Dermis lymphatic vessel endothelial cell (primary cell): ENCODE data around the gene LIN7B. TPM values are rescaled to one million over a fixed set of nuclear protein-coding genes. Genes with fewer than 3 reads are reported as not detected.

ENCODE experiments used
- total RNA-seq: library from RNA; depleted of rRNA; stranded (reverse); fragments of >200 nt; gene quantifications from 2 replicates; pipeline ENCODE4 v1.2.1, GENCODE V29; 2014

The LIN7B gene
- 1.2 and 2.8 TPM in 2 replicates for total RNA-seq

DNA sequence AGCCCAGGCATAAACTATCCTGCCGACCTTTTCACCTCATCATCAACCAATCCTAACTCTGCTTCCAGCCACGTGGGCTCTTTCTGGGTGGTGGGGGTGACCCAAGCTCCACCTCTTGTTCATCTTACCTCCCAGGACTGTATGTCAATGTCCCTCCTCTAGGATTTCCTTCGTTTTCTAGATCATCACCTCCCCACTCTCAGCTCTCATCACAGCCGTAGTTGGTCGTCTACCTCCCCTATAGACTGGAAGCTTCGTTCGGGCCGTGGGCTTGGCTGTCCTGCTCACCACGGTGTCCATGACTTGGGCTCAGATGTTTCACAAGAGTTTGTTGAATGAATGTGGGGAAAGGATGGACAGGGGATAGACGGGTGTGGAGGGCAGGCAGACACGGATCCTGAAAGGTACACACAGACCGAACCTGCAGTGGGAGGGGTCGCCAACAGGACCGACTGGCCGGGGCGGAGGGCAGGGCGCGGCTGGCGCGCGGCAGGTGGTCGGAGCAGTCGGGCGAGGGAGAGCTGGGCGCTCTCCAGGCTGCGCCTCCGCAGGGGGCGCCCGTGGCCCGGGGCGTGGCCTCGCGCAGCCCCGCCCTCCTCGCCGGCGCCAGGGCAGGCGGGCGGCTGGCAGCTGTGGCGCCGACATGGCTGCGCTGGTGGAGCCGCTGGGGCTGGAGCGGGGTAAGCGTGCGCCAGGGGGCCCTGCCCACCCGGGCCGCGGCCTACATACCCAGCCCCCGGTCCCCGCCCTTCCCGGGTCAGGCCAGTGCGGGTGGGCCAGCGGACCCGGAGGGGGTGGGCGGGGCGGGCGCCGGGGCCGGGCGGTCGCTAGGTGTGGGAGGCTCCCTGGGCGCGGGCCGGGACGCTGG, at the start of gene LIN7B:
Gene LIN7B (plus strand): TSS at position 609 of the 868 bp plus-strand sequence. CDS start 35 bp downstream, at position 644.

GRCh38 chr19:49064768-49065611, 49.2 kb upstream of the LIN7B start, which contains the start of gene NTF4:
Gene NTF4 (minus strand): TSS chr19:49064818. CDS start chr19:49061997, 2,821 bp downstream.

GRCh38 chr19:49085020-49085867, 28.9 kb upstream of the LIN7B start, which contains the start of gene SNRNP70:
Gene SNRNP70 (plus strand): TSS chr19:49085451. CDS start chr19:49086415, 964 bp downstream.

GRCh38 chr19:49118565-49119410, 4.6 kb downstream of the LIN7B start, which contains the start of gene C19orf73:
Gene C19orf73 (minus strand): TSS chr19:49119143. CDS start chr19:49119022, 121 bp downstream.

GRCh38 chr19:49119411-49120324, 5.5 kb downstream of the LIN7B start, which contains the start of gene PPFIA3:
Gene PPFIA3 (plus strand): TSS chr19:49119544. CDS start chr19:49127874, 8,330 bp downstream.

DNA sequence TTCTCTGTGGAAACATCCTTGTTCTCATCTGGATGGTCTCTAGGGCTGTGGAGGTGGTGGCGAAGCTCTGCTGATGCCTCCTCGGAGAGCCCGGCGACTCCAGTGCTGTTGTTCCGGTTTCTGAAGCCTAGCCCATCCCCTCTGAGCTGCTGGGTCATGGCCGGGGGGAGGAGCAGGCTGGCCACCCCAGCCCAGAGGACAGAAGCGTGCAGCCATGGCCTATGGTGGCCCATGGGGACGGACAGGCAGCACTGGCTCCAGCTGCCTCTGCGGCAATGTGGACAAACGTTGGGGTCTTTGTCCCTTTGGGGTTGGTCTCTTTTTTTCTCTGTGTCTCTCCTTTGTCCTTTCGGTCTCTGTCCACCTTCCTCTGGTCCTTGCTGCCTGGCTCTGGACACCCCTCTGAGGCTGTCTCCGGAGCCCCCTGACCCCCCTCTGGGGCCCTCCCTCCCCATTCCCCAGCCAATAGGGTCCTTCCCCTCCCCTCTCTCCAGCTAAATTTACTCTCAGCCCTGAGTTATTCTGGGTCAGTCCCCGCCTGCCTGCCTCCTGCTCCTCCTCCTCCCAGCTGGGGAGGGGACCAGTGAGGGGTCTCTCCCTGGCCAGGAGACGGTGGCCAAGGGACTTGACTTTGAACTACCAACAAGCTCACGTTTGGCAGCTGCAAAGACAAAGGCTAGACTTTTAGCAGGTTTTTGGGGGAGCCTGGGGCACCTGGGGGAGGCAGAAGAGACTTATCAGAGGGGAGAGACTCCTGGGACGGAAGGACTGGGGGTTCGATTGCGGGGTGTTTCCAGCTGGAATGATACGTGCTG, 41.0 kb downstream of the LIN7B start, which contains the start of gene HRC:
Gene HRC (minus strand): TSS at position 392 of the 815 bp plus-strand sequence. CDS start 159 bp downstream, at position 233.

DNA sequence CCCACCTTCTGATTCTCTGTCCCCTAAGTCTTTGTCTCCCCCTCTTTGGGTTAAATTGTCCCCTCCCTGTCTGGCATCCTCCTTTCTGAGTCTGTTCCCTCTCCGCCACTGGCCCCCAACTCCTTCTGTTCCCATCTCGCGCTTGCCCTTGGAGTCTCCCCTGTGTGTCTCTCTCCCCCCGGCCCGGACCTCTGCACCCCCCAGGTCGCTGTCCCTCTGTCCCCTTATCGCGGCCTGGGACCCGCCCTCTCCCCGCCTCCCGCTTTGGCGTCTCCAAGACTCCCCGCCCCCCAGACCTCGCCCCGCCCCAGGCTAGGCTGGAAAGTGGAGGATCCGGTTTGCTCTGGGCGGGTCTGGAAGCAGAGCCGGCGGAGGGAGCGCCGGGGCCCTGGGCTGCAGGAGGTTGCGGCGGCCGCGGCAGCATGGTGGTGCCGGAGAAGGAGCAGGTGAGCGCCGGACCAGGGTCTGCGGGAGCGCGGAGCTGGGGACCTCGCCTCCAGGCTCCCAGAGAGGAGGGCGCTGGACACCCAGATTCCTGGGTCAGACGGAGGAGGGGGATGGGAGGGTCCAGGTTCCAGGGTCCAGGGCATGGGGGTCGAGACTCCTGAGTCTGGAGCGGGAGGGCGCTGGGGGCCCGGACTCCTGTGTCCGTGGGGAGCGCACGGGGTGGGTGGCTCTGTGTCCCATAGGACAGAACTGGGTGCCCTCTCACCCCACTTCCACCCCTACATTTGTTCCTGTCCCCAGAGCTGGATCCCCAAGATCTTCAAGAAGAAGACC, 43.5 kb downstream of the LIN7B start, which contains the start of gene TRPM4:
Gene TRPM4 (plus strand): TSS at position 348 of the 780 bp plus-strand sequence. CDS start 75 bp downstream, at position 423.

Other genes with a start within 250 kb of the LIN7B start
- gene PLEKHA4, start 245.8 kb upstream of the LIN7B start, total RNA-seq, result 5.3 and 7.6 TPM in 2 replicates
- 34.9 and 52.9 TPM in 2 replicates for gene PPP1R15A, start 241.9 kb upstream of the LIN7B start, total RNA-seq
- gene TULP2, start 215.6 kb upstream of the LIN7B start, total RNA-seq, result 0.09 and 0.11 TPM in 2 replicates
- gene NUCB1, start 214.1 kb upstream of the LIN7B start, total RNA-seq, result 142 and 143 TPM in 2 replicates
- not detected in 2 replicates for gene DHDH, start 180.7 kb upstream of the LIN7B start, total RNA-seq
- gene BAX, start 159.5 kb upstream of the LIN7B start, total RNA-seq, result 71.3 and 87.3 TPM in 2 replicates
- 786 and 994 TPM in 2 replicates for gene FTL, start 149.1 kb upstream of the LIN7B start, total RNA-seq
- 13.4 and 13.8 TPM in 2 replicates for gene GYS1, start 121.1 kb upstream of the LIN7B start, total RNA-seq
- gene RUVBL2, start 120.5 kb upstream of the LIN7B start, total RNA-seq, result 106 and 141 TPM in 2 replicates
- 0.17 and 0.22 TPM in 2 replicates for gene LHB, start 97.3 kb upstream of the LIN7B start, total RNA-seq
- gene CGB3, start 90.0 kb upstream of the LIN7B start, total RNA-seq, result not detected in 2 replicates
- gene CGB2, start 82.5 kb upstream of the LIN7B start, total RNA-seq, result not detected in 2 replicates
- gene CGB1, start 77.5 kb upstream of the LIN7B start, total RNA-seq, result not detected in 2 replicates
- gene CGB5, start 70.5 kb upstream of the LIN7B start, total RNA-seq, result not detected in 2 replicates
- not detected in 2 replicates for gene CGB8, start 65.3 kb upstream of the LIN7B start, total RNA-seq
- gene CGB7, start 56.6 kb upstream of the LIN7B start, total RNA-seq, result not detected in 2 replicates
- gene NTF4, start 49.6 kb upstream of the LIN7B start, total RNA-seq, result not detected in 2 replicates
- gene KCNA7, start 41.7 kb upstream of the LIN7B start, total RNA-seq, result under 0.01 TPM in 1 of 2 replicates, not detected in the other
- 149 and 151 TPM in 2 replicates for gene SNRNP70, start 28.9 kb upstream of the LIN7B start, total RNA-seq
- gene C19orf73, start 4.8 kb downstream of the LIN7B start, total RNA-seq, result 0.43 TPM in 2 replicates
- gene PPFIA3, start 5.2 kb downstream of the LIN7B start, total RNA-seq, result 6.6 and 8.0 TPM in 2 replicates
- gene HRC, start 41.0 kb downstream of the LIN7B start, total RNA-seq, result under 0.01 TPM in 1 of 2 replicates, not detected in the other
- 16.2 and 17.2 TPM in 2 replicates for gene TRPM4, start 43.4 kb downstream of the LIN7B start, total RNA-seq
- gene SLC6A16, start 210.8 kb downstream of the LIN7B start, total RNA-seq, result 0.43 and 0.52 TPM in 2 replicates
- gene CD37, start 221.0 kb downstream of the LIN7B start, total RNA-seq, result not detected in 2 replicates
- gene TEAD2, start 248.0 kb downstream of the LIN7B start, total RNA-seq, result 61.4 and 79.1 TPM in 2 replicates
- 0.34 and 0.43 TPM in 2 replicates for gene DKKL1, start 249.5 kb downstream of the LIN7B start, total RNA-seq